CD4-positive, alpha-beta T cell treated with Interleukin-21 for 1 hour (primary cell): ENCODE data around the gene COPS7A.
A peak's percentile ranks its signal among the peaks of the same experiment; 100 is the strongest.

Experiments used
- DNase-seq: peaks from one replicate; pipeline ENCODE4 v3.0.0-alpha.2; 2020

Gene COPS7A

GRCh38 chr12:6752167-6752920, 28.5 kb downstream of the COPS7A start:
- peak; percentile 45 for DNase-seq

- peak; percentile 99 for DNase-seq
Measured at GRCh38 chr12:6752921-6753771, 29.3 kb downstream of the COPS7A start, which contains the start of gene MLF2. TSS of gene MLF2 (minus strand) at chr12:6753141. CDS start at chr12:6752334, 807 bp downstream.

GRCh38 chr12:6753772-6754356, 30.0 kb downstream of the COPS7A start:
- no peak for DNase-seq

- no peak for DNase-seq
Measured at GRCh38 chr12:6754411-6754810, 30.6 kb downstream of the COPS7A start.

GRCh38 chr12:6757028-6757690, 33.3 kb downstream of the COPS7A start:
- no peak for DNase-seq

GRCh38 chr12:6758506-6759095, 34.8 kb downstream of the COPS7A start:
- no peak for DNase-seq

GRCh38 chr12:6759741-6760140, 35.9 kb downstream of the COPS7A start:
- DNase-seq = no peak

- no peak for DNase-seq
Measured at GRCh38 chr12:6763380-6763779, 39.5 kb downstream of the COPS7A start.

- DNase-seq = peak; percentile 83
Measured at GRCh38 chr12:6764011-6764828, 40.4 kb downstream of the COPS7A start.

- DNase-seq = no peak
Measured at GRCh38 chr12:6765048-6765633, 41.3 kb downstream of the COPS7A start.

- no peak for DNase-seq
Measured at GRCh38 chr12:6765634-6766581, 42.1 kb downstream of the COPS7A start, which contains the start of gene PTMS. TSS of gene PTMS (plus strand) at chr12:6766363. CDS start at chr12:6766706, 343 bp downstream.

GRCh38 chr12:6766651-6767349, 43.0 kb downstream of the COPS7A start:
- DNase-seq = peak; percentile 50

- DNase-seq = no peak
Measured at GRCh38 chr12:6767353-6768319, 43.8 kb downstream of the COPS7A start.

- no peak for DNase-seq
Measured at GRCh38 chr12:6768437-6768914, 44.6 kb downstream of the COPS7A start.

- DNase-seq = no peak
Measured at GRCh38 chr12:6768990-6769389, 45.1 kb downstream of the COPS7A start.

- no peak for DNase-seq
Measured at GRCh38 chr12:6769666-6770065, 45.8 kb downstream of the COPS7A start.

GRCh38 chr12:6770094-6770493, 46.2 kb downstream of the COPS7A start:
- DNase-seq = no peak

- no peak for DNase-seq
Measured at GRCh38 chr12:6770600-6770999, 46.8 kb downstream of the COPS7A start.
